ENCODE measurements around the gene SETBP1.

The SETBP1 gene

GRCh38 chr18:44679056-44679913 lies 1.4 kb upstream of the SETBP1 start:
- peak; percentile 92 for DNase-seq (ENCODE audit: low spot score)

- DNase-seq (ENCODE audit: low spot score) = peak; percentile 46
Measured at GRCh38 chr18:44679914-44680272, 795 bp upstream of the SETBP1 start.

- DNase-seq (ENCODE audit: low spot score) = no peak
Measured at GRCh38 chr18:44681076-44681970, 635 bp downstream of the SETBP1 start.

GRCh38 chr18:44682201-44682870 lies 1.6 kb downstream of the SETBP1 start:
- DNase-seq (ENCODE audit: low spot score) = no peak

- DNase-seq (ENCODE audit: low spot score) = no peak
Measured at GRCh38 chr18:44682871-44683221, 2.2 kb downstream of the SETBP1 start.

- DNase-seq (ENCODE audit: low spot score) = peak; percentile 25
Measured at GRCh38 chr18:44683556-44683955, 2.9 kb downstream of the SETBP1 start.

- no peak for DNase-seq (ENCODE audit: low spot score)
Measured at GRCh38 chr18:44685296-44685695, 4.6 kb downstream of the SETBP1 start.

GRCh38 chr18:44686156-44686555 lies 5.5 kb downstream of the SETBP1 start:
- no peak for DNase-seq (ENCODE audit: low spot score)

- DNase-seq (ENCODE audit: low spot score) = no peak
Measured at GRCh38 chr18:44687421-44687820, 6.7 kb downstream of the SETBP1 start.

- no peak for DNase-seq (ENCODE audit: low spot score)
Measured at GRCh38 chr18:44689736-44690135, 9.0 kb downstream of the SETBP1 start.

- DNase-seq (ENCODE audit: low spot score) = no peak
Measured at GRCh38 chr18:44691148-44691925, 10.6 kb downstream of the SETBP1 start.

- DNase-seq (ENCODE audit: low spot score) = peak; percentile 47
Measured at GRCh38 chr18:44693030-44693784, 12.5 kb downstream of the SETBP1 start.

GRCh38 chr18:44695503-44695902 lies 14.8 kb downstream of the SETBP1 start:
- DNase-seq (ENCODE audit: low spot score) = no peak

GRCh38 chr18:44696892-44697291 lies 16.2 kb downstream of the SETBP1 start:
- DNase-seq (ENCODE audit: low spot score) = no peak

- no peak for DNase-seq (ENCODE audit: low spot score)
Measured at GRCh38 chr18:44697315-44697714, 16.6 kb downstream of the SETBP1 start.

GRCh38 chr18:44698518-44698917 lies 17.8 kb downstream of the SETBP1 start:
- no peak for DNase-seq (ENCODE audit: low spot score)

- DNase-seq (ENCODE audit: low spot score) = no peak
Measured at GRCh38 chr18:44699572-44700261, 19.0 kb downstream of the SETBP1 start.

- no peak for DNase-seq (ENCODE audit: low spot score)
Measured at GRCh38 chr18:44700652-44701051, 20.0 kb downstream of the SETBP1 start.

- no peak for DNase-seq (ENCODE audit: low spot score)
Measured at GRCh38 chr18:44701227-44701626, 20.5 kb downstream of the SETBP1 start.

- no peak for DNase-seq (ENCODE audit: low spot score)
Measured at GRCh38 chr18:44702594-44702993, 21.9 kb downstream of the SETBP1 start.

Data from AG08395 (cell line).